DOHH2 (cell line): Measurements from ENCODE around the gene BLOC1S2.
A peak's percentile ranks its signal among the peaks of the same experiment; 100 is the strongest.

ENCODE experiments used
- H3F3A ChIP-seq: fragments of 200-600 bp; sonication (generic), shearing (Covaris generic); 2 replicates; pipeline ENCODE4 v1.6.0; 2016; ENCODE audit warnings: antibody characterized with exemption, mild to moderate bottlenecking; ENCODE audit not compliant: control insufficient read depth, insufficient read depth
- H3K27ac ChIP-seq: fragments of 200-600 bp; sonication (generic); 2 replicates; pipeline ENCODE4 v1.5.1; 2014; ENCODE audit warnings: low read depth, mild to moderate bottlenecking, low read length, moderate library complexity
- H3K27me3 ChIP-seq: fragments of 200-600 bp; sonication (generic); 2 replicates; pipeline ENCODE4 v1.6.1; 2014; ENCODE audit warnings: mild to moderate bottlenecking, low read length, mixed read lengths; ENCODE audit not compliant: control insufficient read depth
- H3K36me3 ChIP-seq: fragments of 200-600 bp; sonication (generic); 2 replicates; pipeline ENCODE4 v1.6.1; 2014; ENCODE audit warnings: mild to moderate bottlenecking, low read length, moderate library complexity, mixed read lengths; ENCODE audit not compliant: control insufficient read depth
- H3K4me1 ChIP-seq: fragments of 200-600 bp; sonication (generic); 2 replicates; pipeline ENCODE4 v1.6.1; 2014; ENCODE audit warnings: mild to moderate bottlenecking, low read length, mixed read lengths; ENCODE audit not compliant: control insufficient read depth
- H3K4me2 ChIP-seq: fragments of 200-600 bp; sonication (generic); 2 replicates; pipeline ENCODE4 v1.6.0; 2014; ENCODE audit warnings: mild to moderate bottlenecking, low read length, moderate library complexity
- H3K4me3 ChIP-seq: fragments of 200-600 bp; sonication (generic); 2 replicates; pipeline ENCODE4 v1.5.1; 2014; ENCODE audit warnings: mild to moderate bottlenecking, low read length, mixed read lengths
- H3K79me2 ChIP-seq: fragments of 200-600 bp; sonication (generic); 2 replicates; pipeline ENCODE4 v1.6.1; 2014; ENCODE audit warnings: mild to moderate bottlenecking, low read length, mixed read lengths; ENCODE audit not compliant: control insufficient read depth
- H3K9me2 ChIP-seq: fragments of 200-600 bp; sonication (generic); replicated peaks from 2 replicates; pipeline ENCODE4 v1.6.1; 2014; ENCODE audit warnings: mild to moderate bottlenecking, low read length, mixed read lengths; ENCODE audit not compliant: control insufficient read depth
- H3K9me3 ChIP-seq: fragments of 200-600 bp; sonication (generic); 2 replicates; pipeline ENCODE4 v1.6.1; 2014; ENCODE audit warnings: antibody characterized with exemption, low read length, mixed read lengths; ENCODE audit not compliant: control insufficient read depth, insufficient read depth
- H4K20me1 ChIP-seq: fragments of 200-600 bp; sonication (generic); 2 replicates; pipeline ENCODE4 v1.6.0; 2014; ENCODE audit warnings: low read depth, mild to moderate bottlenecking, antibody characterized with exemption, low read length, moderate library complexity; ENCODE audit not compliant: control insufficient read depth, insufficient read depth
- CTCF ChIP-seq: fragments of 200-600 bp; sonication (generic); IDR thresholded peaks from one replicate; pipeline ENCODE4 v1.5.1; 2014; ENCODE audit warnings: antibody characterized with exemption, mild to moderate bottlenecking, low read depth, low read length; ENCODE audit not compliant: poor library complexity, severe bottlenecking
- EZH2phosphoT487 ChIP-seq: fragments of 200-600 bp; sonication (generic); IDR thresholded peaks from 2 replicates; pipeline ENCODE4 v1.6.1; 2017; ENCODE audit warnings: borderline replicate concordance, mild to moderate bottlenecking, antibody characterized with exemption, low read length, moderate library complexity, mixed read lengths

BLOC1S2 gene

GRCh38 chr10:100267239-100268104, 19.0 kb downstream of the BLOC1S2 start, which contains the start of gene CWF19L1:
Gene CWF19L1 (minus strand): TSS chr10:100267638. CDS start chr10:100267593, 45 bp downstream.
- peaks cover 43% of the 10 kb centered on the region for H3K79me2 ChIP-seq
- no peaks in the 10 kb centered on the region for H3K9me2 ChIP-seq
- peaks cover 5% of the 10 kb centered on the region for H3F3A ChIP-seq
- H3K4me1 ChIP-seq = peaks cover 15% of the 10 kb centered on the region
- H4K20me1 ChIP-seq = no peaks in the 10 kb centered on the region
- H3K27me3 ChIP-seq = no peaks in the 10 kb centered on the region
- no peaks in the 10 kb centered on the region for H3K9me3 ChIP-seq
- H3K4me3 ChIP-seq = peak within 1 kb of the TSS; percentile 80
- TF ChIP-seq CTCF = no peak
- no peak for TF ChIP-seq EZH2phosphoT487
- no peak within 1 kb of the TSS for H3K27ac ChIP-seq
- 0 out of 2 replicates have a peak, but pooled peaks cover 9% of the 10 kb centered on the region for H3K36me3 ChIP-seq
- H3K4me2 ChIP-seq = peak within 1 kb of the TSS; percentile 51

DNA sequence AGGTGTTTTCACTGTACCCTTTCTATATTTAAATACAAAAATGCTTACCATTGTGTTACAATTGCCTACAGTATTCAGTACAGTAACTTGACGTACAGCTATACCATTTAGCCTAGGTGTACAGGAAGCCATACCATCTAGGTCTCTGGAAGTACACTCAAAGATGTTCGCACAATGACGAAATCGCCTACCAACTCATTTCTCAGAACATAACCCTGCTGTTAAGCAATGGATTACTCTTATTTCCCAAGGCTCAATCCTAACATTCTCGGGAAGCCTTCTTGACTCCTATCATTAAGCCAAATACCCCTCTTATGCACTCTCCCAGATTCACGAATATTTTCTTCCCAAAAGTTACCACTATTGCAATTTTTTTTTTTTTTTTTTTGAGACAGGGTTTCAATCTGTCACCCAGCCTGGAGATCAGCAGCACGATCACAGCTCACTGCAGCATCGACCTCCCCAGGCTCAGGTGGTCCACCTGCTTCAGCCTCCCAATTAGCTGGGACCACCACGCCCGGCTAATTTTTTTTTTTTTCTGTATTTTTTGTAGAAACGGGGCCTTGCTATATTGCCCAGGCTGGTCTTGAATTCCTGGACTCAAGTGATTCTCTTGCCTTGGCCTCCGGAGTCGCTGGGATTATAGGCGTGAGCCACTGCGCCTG, 20.5 kb downstream of the BLOC1S2 start:
- Histone ChIP-seq H3K4me2 (peak overlapping the region; percentile 51), H3F3A (peaks cover 5% of the 10 kb centered on the region), H3K79me2 (peaks cover 43% of the 10 kb centered on the region), H3K9me2 (no peaks in the 10 kb centered on the region), H3K4me1 (peaks cover 15% of the 10 kb centered on the region), H3K36me3 (0 out of 2 replicates have a peak, but pooled peaks cover 8% of the 10 kb centered on the region), H3K9me3 (no peaks in the 10 kb centered on the region), H3K27ac (no peak overlapping the region), H3K4me3 (peak overlapping the region; percentile 80), H3K27me3 (no peaks in the 10 kb centered on the region), H4K20me1 (no peaks in the 10 kb centered on the region)
- TF ChIP-seq EZH2phosphoT487 = no peak
- TF ChIP-seq CTCF = no peak

DNA sequence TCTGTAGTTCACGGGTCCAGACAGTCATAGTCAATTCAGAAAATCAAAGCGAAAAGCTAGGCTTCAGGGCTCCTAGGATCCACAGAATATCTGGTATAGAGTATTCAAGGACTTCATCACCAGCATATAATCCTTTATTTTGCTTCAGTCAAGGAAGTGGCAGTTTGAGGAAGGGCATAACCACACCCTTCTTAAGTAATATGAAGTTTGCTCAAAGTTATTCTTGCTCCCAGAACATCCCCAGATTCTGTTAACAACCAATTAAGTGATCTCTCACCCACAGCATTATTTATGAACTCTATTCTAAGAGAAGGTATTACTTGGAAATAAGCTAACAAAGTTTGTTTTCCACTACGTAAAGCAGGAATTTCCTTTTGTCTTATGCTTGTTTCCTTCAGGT, 32.3 kb downstream of the BLOC1S2 start:
- TF ChIP-seq CTCF = no peak
- no peak for TF ChIP-seq EZH2phosphoT487
- Histone ChIP-seq H3K27ac (no peak overlapping the region), H3K4me2 (no peak overlapping the region), H3K79me2 (no peaks in the 10 kb centered on the region), H3K27me3 (no peaks in the 10 kb centered on the region), H3K9me2 (no peaks in the 10 kb centered on the region), H3K4me3 (no peak overlapping the region), H4K20me1 (no peaks in the 10 kb centered on the region), H3F3A (no peaks in the 10 kb centered on the region), H3K4me1 (no peaks in the 10 kb centered on the region), H3K36me3 (peaks cover 70% of the 10 kb centered on the region), H3K9me3 (no peaks in the 10 kb centered on the region)
